ENCODE measurements around the gene SIL1. TPM values are rescaled to one million over a fixed set of nuclear protein-coding genes. Genes with fewer than 3 reads are reported as not detected.

Gene SIL1
- total and polyA plus RNA-seq, 8 donors: 22.2 to 83.6 (median 33.4) TPM

DNA sequence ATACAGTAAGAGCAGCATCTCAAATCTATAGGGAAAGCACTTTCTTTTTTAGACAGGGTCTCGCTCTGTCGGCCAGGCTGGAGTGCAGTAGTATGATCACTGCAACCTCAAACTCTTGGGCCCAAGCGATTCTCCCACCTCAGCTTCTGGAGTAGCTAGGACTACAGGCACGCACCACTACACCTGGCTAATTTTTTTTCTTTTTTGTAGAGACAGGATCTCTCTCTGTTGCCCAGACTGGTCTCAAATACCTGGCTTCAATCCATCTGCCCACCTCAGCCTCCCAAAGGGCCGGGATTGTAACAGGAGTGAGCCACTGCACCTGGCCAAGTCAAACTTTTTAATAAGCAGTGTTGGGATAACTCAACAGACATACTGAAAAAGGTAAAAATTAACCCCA is 107.6 kb downstream of the SIL1 start:
- DNase-seq: no peak
- no peaks in the 10 kb centered on the region for H3K9me3 ChIP-seq
- 93 to 95% (median 94%) methylated on average over 5 of the region's 5 CpGs for WGBS, 5 donors
- H3K4me1 ChIP-seq: peaks cover 0 to 24% (median 8%) of the 10 kb centered on the region in 4 donors
- no peaks in the 10 kb centered on the region for H3K36me3 ChIP-seq
- no peaks in the 10 kb centered on the region for H3K27me3 ChIP-seq
- intact Hi-C loops (cut with DNase I; ENCODE audit: low total_unique reads): no loop called here
- H3K27ac ChIP-seq: no peak overlapping the region
- no peak for TF ChIP-seq POLR2AphosphoS5 (IDR thresholded peaks at IDR 0.05)
- no peak for TF ChIP-seq EP300 (IDR thresholded peaks at IDR 0.05)
- no peak for TF ChIP-seq POLR2A (IDR thresholded peaks at IDR 0.05)
- no peak for TF ChIP-seq CTCF (IDR thresholded peaks at IDR 0.05)
- H3K4me3 ChIP-seq: no peak overlapping the region

DNA sequence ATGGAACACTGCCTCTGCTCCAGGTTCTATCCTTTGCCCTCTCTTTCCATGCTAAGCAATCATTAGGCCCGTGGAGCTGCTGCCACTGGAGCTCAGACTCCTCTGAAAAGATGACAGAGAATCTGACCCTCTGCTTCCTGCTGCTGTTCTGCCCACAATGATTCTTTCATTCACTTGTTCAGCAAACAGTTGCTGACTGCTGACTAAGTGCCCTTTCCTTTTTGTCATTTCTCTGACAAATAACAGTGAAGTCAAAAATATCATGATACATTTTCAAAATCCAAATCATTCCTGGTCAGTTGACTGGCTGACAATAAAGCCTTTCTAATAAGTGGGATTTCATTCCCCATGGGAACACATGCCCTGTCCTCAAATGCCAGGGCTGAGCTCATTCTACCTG is 110.1 kb downstream of the SIL1 start:
- 30 to 67% (median 50%) methylated on average over 1 of the region's 1 CpG for WGBS, 5 donors
- H3K36me3 ChIP-seq: no peaks in the 10 kb centered on the region
- TF ChIP-seq POLR2AphosphoS5 (IDR thresholded peaks at IDR 0.05) (no peak), POLR2A (IDR thresholded peaks at IDR 0.05) (no peak), CTCF (IDR thresholded peaks at IDR 0.05) (no peak), EP300 (IDR thresholded peaks at IDR 0.05) (no peak)
- H3K9me3 ChIP-seq: no peaks in the 10 kb centered on the region
- no peak overlapping the region for H3K4me3 ChIP-seq
- intact Hi-C loops (cut with DNase I; ENCODE audit: low total_unique reads): no loop called here
- H3K27ac ChIP-seq: no peak overlapping the region
- H3K27me3 ChIP-seq: no peaks in the 10 kb centered on the region
- peaks cover 0 to 18% (median 8%) of the 10 kb centered on the region in 4 donors for H3K4me1 ChIP-seq
- no peak for DNase-seq

DNA sequence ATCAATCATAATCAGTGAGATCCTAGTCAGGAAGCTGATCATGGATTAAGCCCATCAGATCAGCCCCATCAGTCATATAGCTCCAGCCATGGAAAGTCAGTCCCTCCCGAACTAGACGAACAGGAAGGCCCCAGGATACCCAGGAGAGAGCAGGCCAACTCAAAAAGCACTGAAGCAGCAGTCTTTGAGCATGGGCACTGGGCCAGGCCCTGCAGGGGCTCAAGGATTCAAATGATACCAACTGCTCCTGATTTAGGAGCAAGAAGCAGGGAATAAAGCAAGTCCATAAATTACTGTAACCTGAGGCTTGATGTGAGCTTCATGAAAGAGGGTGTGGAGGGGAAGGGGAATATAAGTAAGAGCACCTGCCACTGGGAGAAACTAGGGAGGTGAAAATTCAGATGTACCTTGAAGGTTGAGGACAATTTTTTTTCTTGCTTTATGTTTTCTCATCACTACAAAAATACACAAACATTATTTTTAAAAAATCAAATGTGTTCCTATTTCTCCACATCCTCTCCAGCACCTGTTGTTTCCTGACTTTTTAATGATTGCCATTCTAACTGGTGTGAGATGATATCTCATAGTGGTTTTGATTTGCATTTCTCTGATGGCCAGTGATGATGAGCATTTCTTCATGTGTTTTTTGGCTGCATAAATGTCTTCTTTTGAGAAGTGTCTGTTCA is 115.2 kb downstream of the SIL1 start:
- H3K27me3 ChIP-seq: no peaks in the 10 kb centered on the region
- TF ChIP-seq POLR2AphosphoS5 (IDR thresholded peaks at IDR 0.05) (no peak), CTCF (IDR thresholded peaks at IDR 0.05) (no peak), POLR2A (IDR thresholded peaks at IDR 0.05) (no peak), EP300 (IDR thresholded peaks at IDR 0.05) (no peak)
- H3K36me3 ChIP-seq: no peaks in the 10 kb centered on the region
- peaks cover 7 to 23% (median 10%) of the 10 kb centered on the region in 4 donors for H3K4me1 ChIP-seq
- no peak for DNase-seq
- no peak overlapping the region for H3K27ac ChIP-seq
- WGBS, 5 donors: 93 to 96% (median 95%) methylated on average over 2 of the region's 2 CpGs
- H3K9me3 ChIP-seq: no peaks in the 10 kb centered on the region
- H3K4me3 ChIP-seq: no peak overlapping the region
- intact Hi-C loops (cut with DNase I; ENCODE audit: low total_unique reads): no loop called here

DNA sequence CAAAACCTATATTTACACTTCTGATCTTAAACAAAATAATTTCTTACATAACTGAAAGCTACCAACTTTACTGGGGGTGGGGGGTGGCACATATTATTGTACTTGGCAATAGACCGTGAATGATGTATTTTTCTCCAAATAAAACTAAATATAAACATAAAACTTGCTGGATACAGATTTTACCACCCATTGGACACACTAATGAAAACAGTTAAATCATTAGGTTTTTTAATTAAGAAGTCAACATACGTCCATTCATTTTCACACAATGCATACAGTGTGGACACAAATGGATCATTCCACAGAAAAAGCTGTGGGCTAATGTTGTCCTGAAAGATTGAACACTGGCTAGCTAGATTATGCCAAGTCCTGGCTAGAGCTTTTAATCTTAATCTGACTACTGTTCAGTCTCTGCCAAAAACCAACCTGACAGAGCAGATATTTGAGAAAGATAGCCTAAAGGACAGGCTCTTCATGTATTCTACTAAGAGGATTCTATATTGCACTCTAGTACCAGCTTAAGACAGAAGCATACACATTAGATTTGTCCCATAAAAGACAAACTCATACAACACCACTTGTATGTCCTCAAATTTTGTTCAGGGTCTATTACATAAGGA is 118.1 kb downstream of the SIL1 start:
- H3K4me1 ChIP-seq: peaks cover 7 to 37% (median 18%) of the 10 kb centered on the region in 4 donors
- TF ChIP-seq POLR2A (IDR thresholded peaks at IDR 0.05) (no peak), CTCF (IDR thresholded peaks at IDR 0.05) (no peak), EP300 (IDR thresholded peaks at IDR 0.05) (no peak), POLR2AphosphoS5 (IDR thresholded peaks at IDR 0.05) (no peak)
- H3K36me3 ChIP-seq: no peaks in the 10 kb centered on the region
- no peaks in the 10 kb centered on the region for H3K27me3 ChIP-seq
- intact Hi-C loops (cut with DNase I; ENCODE audit: low total_unique reads): no loop called here
- H3K27ac ChIP-seq: no peak overlapping the region
- no peak overlapping the region for H3K4me3 ChIP-seq
- whole genome bisulfite sequencing, 5 donors: 54 to 74% (median 65%) methylated on average over 2 of the region's 2 CpGs
- no peak for DNase-seq
- no peaks in the 10 kb centered on the region for H3K9me3 ChIP-seq
